Epithelial cell of proximal tubule (primary cell): ENCODE data around the gene TRIP13. TPM values are rescaled to one million over a fixed set of nuclear protein-coding genes. Genes with fewer than 3 reads are reported as not detected.

Source experiments
- DNase-seq: peaks from one replicate; pipeline ENCODE4 v3.0.0-alpha.2; 2011; ENCODE audit warnings: low read depth
- H3K4me3 ChIP-seq: 2 replicates; pipeline ENCODE4 v1.5.1; 2011; ENCODE audit warnings: low read depth, mild to moderate bottlenecking, low read length
- CTCF ChIP-seq: conservative IDR thresholded peaks from 2 replicates; pipeline ENCODE4 v1.5.1; 2012; ENCODE audit warnings: low read depth, mild to moderate bottlenecking, low read length
- total RNA-seq: library from RNA; depleted of rRNA; stranded (reverse); fragments of >200 nt; gene quantifications from 2 replicates; pipeline ENCODE4 v1.2.3, GENCODE V29; 2015

The TRIP13 gene
- total RNA-seq, 1 donor from 2014 or later, result 66.7 TPM

DNA sequence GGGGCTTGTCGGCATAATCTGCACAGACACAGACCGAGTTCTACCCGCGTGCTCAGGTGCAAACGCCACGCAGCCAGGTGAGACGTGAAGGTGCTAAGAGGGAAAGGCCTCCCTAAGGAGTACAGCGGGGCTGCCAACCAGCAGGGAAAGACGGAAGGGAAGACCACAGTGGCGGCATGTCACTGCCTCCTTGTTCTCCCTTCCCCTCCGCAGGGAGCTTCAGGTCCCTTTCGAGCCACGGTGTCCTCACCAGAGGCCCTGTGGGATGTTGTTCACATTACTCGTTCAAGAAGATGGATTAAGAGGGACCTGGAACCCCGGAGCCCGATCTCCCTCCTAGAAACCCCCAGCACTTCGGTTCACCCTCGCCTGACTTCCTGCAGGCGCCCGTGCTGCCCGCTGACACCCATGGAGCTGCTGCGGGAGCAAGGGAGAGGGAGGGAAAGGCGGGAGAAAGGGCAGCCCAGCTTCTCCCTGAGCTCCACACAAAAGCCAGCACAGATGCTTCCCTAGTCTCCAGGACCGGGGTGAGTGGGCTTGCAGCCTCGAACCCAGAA lies 769 bp upstream of the TRIP13 start:
- no peak for DNase-seq
- TF ChIP-seq CTCF, result no peak
- peak overlapping the region; percentile 99 for H3K4me3 ChIP-seq

GRCh38 chr5:893137-893506 lies 438 bp downstream of the TRIP13 start:
- TF ChIP-seq CTCF, result no peak
- DNase-seq, result no peak
- H3K4me3 ChIP-seq, result peak overlapping the region; percentile 99

- DNase-seq, result no peak
- peak overlapping the region; percentile 99 for H3K4me3 ChIP-seq
- TF ChIP-seq CTCF, result no peak
These were observed 1.0 kb downstream of the TRIP13 start for GRCh38 chr5:893711-894110.

GRCh38 chr5:900781-901180 lies 8.1 kb downstream of the TRIP13 start:
- H3K4me3 ChIP-seq, result no peak overlapping the region
- DNase-seq, result no peak
- TF ChIP-seq CTCF, result no peak

GRCh38 chr5:902129-902916 lies 9.6 kb downstream of the TRIP13 start:
- no peak for DNase-seq
- TF ChIP-seq CTCF, result no peak
- H3K4me3 ChIP-seq, result no peak overlapping the region

DNA sequence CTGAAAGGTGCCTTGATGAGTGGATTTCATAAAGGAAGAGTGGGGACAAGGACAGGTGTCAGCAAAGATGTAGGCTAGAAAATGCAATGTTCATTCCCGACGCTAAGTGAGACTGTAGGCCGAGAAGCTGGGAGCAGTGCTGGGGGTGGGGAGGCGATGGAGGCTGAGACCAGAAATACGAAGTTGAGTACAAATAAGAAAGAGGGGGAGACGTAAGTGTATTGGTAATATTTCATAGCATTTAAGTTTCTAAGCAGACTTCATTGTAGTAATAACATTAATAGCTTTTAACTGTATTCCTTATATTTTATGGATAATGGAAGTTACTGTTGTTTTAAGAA lies 11.0 kb downstream of the TRIP13 start:
- no peak overlapping the region for H3K4me3 ChIP-seq
- no peak for DNase-seq
- TF ChIP-seq CTCF, result no peak

DNA sequence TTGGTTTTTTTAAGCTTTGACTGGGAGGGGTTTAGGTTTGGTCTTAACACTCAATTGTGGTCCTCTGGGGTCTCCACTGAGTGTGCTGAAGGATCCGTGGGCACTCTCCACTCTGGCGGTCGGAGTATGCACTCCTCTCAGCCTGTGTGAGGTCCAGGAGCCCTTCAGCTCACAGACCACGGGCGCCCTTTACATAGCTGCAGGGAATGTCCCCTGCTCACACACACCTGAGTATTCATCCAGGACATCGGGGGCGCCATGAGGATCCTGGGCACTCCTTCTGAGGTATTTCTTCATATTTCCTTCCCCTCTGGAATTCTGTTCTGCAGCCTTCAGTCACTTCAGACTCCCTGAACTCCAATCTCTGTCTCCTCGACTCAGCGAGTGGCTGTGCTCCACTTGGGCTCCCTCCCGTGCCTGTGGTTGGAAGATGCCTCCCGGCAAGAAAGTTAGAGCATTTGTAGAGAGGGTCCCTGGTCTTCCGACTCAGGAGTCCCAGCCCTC lies 12.5 kb downstream of the TRIP13 start:
- TF ChIP-seq CTCF, result no peak
- H3K4me3 ChIP-seq, result no peak overlapping the region
- no peak for DNase-seq
